GM19025 (cell line): Measurements from ENCODE around the gene WDR54.
A peak's percentile ranks its signal among the peaks of the same experiment; 100 is the strongest.
"Not testable (repeated sequence)": the region's sequence is repeated elsewhere in the genome, so short reads cannot be mapped to it uniquely, and the experiment has no call there.

Source experiments
- ATAC-seq: cut with Tn5 transposase; IDR thresholded peaks from one replicate; pipeline ENCODE4 v1.9.1; 2021; ENCODE audit warnings: mild to moderate bottlenecking, low read depth, moderate library complexity; ENCODE audit not compliant: unreplicated experiment

WDR54 gene

GRCh38 chr2:74427551-74427950 is 6.0 kb downstream of the WDR54 start:
- no peak for ATAC-seq

GRCh38 chr2:74428675-74429074 is 7.1 kb downstream of the WDR54 start:
- no peak for ATAC-seq

DNA sequence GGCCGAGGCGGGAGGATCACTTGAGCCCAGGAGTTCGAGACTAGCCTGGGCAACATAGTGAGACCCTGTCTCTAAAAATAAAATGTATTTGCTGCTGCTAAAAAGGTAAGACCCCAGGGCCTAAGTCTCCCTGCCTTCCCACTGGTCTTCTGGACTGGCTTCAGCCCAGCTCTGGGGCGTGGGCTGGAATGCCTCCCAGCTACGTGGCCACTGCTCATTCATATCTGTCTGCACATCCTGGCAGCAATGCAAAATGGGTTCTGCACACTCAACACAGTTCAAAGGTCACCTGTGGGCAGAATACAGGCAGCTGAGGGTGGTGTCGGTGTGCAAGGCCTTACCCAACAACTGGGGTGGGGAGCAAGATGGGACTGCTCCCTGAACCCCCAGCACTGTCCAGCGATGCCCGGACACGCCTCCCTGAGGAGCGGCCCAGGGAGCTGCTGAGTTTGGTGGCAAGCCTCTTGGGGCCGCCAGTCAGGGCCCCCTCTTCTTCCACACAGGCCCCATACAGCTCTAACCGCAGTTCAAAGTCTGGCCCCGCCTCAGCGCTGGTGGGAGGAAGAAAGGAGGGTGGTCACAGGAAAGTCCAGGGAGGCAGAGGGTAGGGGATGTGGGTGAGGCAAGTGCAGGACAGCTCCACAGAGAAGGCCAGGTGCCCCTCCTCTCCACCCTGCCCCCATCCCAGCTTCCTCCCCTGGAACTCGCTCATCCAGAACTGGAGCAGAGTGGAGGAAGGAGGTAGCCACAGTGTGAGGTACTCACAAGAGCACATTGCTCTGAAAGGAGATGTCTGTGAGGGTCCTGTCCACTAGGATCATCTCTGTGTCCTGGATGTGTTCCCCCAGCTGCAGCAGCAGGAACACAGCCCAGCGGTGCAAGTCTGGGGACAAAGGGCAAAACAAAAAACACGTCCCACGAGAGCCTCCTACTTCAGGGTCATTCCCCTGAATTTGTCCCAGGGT is 8.2 kb downstream of the WDR54 start:
- no peak for ATAC-seq

DNA sequence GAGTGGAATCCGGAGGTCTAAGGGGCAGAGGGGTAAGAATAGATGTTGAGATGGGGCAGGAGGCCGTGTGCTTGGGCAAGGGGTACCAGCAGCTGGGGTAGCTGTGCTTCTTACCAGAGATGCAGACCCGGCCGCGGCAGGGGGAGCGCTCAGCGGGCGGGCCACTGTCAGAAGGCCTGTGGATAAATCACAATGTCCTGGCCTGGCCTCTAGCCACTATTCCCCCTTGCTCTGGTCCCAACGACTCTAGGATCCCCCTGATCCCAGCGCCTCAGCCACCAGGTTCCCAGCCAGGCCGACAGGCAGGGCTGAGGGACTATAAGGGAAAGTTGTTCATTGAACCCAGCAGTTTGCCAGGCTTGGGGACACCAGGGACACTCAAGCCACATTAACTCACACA is 9.0 kb downstream of the WDR54 start:
- ATAC-seq = no peak

DNA sequence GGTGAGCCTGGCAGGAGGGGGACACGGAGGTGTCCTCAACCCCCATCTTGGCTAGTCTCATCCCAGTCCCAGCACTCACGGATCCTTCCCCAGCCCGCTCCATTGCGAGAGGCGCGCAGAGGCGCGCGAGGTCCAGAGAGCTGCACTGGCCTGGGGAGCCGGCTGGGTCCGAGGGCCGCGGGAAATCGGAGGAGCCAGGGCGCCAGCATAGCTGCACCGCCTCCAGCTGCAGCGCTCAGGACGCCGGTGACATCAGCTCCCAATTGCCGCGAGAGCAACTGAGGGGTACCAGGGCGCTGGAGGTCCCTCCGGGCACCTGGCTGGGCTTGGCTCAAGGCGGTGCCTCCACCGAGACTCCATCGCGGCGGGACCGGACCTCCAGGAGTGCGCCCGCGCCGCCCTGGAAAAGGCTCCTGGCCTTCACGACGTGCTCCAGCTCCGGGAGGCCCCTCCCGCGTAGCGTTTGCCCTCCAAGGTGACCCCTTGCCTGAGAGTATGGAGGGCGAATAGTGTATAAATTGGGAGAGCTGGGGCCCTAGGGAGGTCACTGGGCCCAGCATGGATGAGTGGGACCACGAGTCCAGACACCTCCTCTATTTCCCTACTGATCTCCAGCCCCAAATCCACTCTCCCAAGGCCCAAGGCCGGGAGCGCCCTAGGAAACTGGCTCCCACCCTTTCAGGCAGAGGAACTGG is 14.7 kb downstream of the WDR54 start:
- ATAC-seq = no peak

GRCh38 chr2:74436848-74437695 is 15.5 kb downstream of the WDR54 start:
- ATAC-seq = no peak

DNA sequence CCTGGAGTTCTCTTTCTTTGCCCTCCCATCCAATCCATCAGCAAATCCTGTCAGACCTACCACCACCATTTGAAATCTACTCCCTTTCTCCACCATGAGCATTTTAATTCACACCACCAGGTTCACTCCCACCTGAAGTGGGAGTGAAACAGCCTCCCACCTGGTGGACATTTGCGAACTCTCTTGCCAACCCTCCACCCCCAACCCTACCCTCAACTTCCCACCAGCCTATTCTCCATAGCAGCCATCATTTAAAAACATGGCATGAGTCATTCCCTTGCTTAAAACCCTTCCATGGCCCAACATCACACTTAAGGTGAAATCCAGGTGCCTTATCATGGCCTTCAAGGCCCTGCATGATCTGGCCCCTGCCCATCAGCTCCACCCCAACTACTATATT is 16.7 kb downstream of the WDR54 start:
- no peak for ATAC-seq

GRCh38 chr2:74439373-74439772 is 17.8 kb downstream of the WDR54 start:
- no peak for ATAC-seq

DNA sequence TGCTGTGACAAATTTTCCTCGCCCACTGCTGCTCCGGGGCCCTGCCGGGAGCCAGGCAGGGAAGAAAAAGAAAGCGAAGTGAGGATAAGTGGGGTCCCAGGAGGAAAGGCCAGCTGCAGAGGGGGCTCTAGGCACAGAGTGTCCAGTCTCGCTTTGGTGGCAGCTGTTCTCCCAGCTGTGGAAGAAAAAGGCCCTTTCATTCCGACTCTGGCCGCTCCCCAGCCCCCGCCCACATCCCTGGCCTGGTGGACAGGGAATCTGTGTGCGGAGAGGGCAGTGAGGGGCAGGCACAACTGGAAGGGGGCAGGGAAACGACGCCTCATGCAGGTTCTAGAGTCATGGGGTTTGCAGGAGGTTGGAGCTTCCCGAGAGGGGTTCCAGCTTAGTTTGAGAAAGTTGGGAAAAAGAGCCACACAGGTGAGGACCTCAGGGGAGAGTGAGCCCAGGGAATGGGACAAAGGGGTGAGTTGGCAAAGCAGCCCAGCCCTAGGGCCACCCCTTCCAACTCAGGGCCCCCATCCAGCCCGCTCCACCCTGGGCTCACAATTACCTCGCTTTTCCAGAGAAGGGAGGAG is 18.4 kb downstream of the WDR54 start:
- no peak for ATAC-seq

- peak; percentile 87 for ATAC-seq
These were observed 19.0 kb downstream of the WDR54 start for GRCh38 chr2:74440378-74441169.

- no peak for ATAC-seq
These were observed 19.7 kb downstream of the WDR54 start for GRCh38 chr2:74441170-74441689.

- ATAC-seq = peak; percentile 36
These were observed 20.4 kb downstream of the WDR54 start, which contains the start of gene RTKN for GRCh38 chr2:74441690-74442482. RTKN (minus strand) TSS chr2:74441937; CDS start chr2:74441816, 121 bp downstream.

DNA sequence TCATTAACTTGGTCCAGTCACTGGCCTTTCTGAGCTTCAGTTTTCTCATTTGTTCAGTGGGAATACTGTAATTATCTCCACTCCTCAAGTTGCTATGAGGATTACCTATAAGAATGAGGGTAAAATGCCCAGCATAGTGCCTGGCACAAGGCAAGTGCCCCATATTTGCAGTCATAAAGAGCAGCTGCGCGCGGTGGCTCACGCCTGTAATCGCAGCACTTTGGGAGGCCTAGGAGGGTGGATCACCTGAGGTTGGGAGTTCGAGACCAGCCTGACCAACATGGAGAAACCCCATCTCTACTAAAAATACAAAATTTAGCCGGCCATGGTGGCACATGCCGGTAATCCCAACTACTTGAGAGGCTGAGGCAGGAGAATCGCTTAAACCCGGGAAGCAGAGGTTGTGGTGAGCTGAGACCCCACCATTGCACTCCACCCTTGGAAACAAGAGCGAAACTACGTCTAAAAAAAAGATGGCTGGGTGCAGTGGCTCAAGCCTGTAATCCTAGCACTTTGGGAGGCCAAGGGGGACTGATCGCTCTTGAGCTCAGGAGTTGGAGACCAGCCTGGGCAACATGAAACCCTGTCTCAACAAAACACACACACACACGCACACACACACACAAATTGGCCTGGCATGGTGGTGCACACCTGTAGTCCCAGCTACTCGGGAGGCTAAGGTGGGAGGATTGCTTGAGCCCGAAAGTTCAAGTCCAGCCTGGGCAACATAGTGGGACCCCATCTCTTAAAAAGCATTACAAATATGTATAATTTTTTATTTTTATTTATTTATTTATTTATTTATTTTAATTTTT is 21.2 kb downstream of the WDR54 start:
- ATAC-seq = not testable (repeated sequence)

- no peak for ATAC-seq
These were observed 23.2 kb downstream of the WDR54 start for GRCh38 chr2:74444498-74445318.

DNA sequence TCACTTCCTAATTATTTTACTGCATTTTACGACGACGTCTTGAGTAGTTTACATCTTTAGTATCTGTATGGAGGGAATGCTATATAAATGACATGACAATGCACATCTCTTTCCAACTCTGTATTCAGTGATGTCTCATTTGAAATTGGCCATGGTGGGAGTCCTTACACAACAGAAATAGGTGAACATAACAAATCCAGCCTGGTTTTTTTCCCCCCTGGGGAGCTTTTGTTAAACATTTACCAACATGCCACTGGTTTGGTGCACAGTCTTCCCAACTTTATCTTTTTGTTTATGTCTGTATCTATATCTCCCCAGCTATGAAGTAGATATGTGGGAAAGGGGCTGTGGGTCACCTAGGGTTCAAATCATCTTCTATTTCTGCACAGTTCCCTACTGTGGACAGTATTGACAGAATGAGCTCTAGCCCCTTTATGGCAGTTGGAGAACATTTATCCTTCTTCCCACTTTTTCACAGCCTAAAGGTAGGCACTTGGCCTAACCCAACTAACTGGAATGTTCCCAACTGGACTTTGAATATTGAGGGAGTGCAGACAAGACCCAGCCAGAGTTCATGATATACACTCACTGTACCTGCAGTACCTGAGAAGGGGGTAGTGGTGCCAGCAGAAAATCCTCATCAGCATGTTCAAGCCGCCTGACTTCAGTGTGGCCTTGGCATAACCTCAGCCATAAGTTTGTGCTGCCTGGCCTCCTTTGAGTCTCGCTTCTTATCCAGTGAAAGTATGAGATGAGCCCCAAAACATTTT is 25.9 kb downstream of the WDR54 start:
- no peak for ATAC-seq

GRCh38 chr2:74448771-74449170 is 27.2 kb downstream of the WDR54 start:
- ATAC-seq = no peak
